Measurements from ENCODE around the gene RLF.

Gene RLF

DNA sequence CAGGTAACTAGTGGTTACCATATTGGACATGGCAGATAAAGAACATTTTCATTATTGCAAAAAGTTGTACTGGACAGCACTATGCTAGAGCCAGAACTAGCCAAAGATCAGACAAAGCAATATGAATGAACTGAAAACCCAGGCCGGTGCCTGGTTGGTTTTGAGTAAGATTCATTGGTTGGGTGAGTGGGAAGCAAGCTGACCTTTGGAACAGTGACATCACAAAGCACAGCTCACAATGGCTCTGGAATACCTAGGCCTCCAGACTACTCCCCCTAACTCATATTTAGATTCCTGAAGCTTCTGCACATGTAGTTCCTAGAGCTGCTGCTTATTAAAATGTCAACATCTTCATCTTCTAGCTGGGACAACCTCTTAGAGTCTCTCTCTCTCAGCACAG is 86.5 kb downstream of the RLF start, which contains the start of gene TMCO2:
Gene TMCO2, plus strand, starts transcription at position 283 of the 400 bp plus-strand sequence. Its CDS starts 57 bp downstream, at position 340.
- Histone ChIP-seq H3K4me2 (ENCODE audit: low read length) (no peak within 1 kb of the TSS), H4K20me1 (ENCODE audit: insufficient read depth, low read length) (no peaks in the 10 kb centered on the region), H3K9me2 (ENCODE audit: low read depth, low read length) (no peaks in the 10 kb centered on the region), H3K9me3 (ENCODE audit: low read length) (no peaks in the 10 kb centered on the region), H3K27ac (ENCODE audit: low read depth, low read length, poor library complexity, severe bottlenecking) (no peak within 1 kb of the TSS), H3K36me3 (ENCODE audit: insufficient read depth, low read length) (no peaks in the 10 kb centered on the region), H3K9ac (ENCODE audit: low read length) (no peak within 1 kb of the TSS), H2AFZ (ENCODE audit: low read length) (no peak within 1 kb of the TSS), H3K27me3 (ENCODE audit: insufficient read depth, low read length) (no peaks in the 10 kb centered on the region), H3K4me1 (ENCODE audit: insufficient read depth, low read length, severe bottlenecking) (no peaks in the 10 kb centered on the region), H3K79me2 (ENCODE audit: insufficient read depth, low read length) (no peaks in the 10 kb centered on the region), H3F3A (ENCODE audit: insufficient read depth, low read length) (no peaks in the 10 kb centered on the region), H3K4me3 (ENCODE audit: low read depth, low read length, poor library complexity, severe bottlenecking) (no peak within 1 kb of the TSS)
- no peak for TF ChIP-seq EZH2 (IDR thresholded peaks at IDR 0.05; ENCODE audit: borderline replicate concordance, low read length)
- TF ChIP-seq, protein P1, sequence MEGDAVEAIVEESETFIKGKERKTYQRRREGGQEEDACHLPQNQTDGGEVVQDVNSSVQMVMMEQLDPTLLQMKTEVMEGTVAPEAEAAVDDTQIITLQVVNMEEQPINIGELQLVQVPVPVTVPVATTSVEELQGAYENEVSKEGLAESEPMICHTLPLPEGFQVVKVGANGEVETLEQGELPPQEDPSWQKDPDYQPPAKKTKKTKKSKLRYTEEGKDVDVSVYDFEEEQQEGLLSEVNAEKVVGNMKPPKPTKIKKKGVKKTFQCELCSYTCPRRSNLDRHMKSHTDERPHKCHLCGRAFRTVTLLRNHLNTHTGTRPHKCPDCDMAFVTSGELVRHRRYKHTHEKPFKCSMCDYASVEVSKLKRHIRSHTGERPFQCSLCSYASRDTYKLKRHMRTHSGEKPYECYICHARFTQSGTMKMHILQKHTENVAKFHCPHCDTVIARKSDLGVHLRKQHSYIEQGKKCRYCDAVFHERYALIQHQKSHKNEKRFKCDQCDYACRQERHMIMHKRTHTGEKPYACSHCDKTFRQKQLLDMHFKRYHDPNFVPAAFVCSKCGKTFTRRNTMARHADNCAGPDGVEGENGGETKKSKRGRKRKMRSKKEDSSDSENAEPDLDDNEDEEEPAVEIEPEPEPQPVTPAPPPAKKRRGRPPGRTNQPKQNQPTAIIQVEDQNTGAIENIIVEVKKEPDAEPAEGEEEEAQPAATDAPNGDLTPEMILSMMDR (IDR thresholded peaks at IDR 0.05; ENCODE audit: low read length) = no peak

DNA sequence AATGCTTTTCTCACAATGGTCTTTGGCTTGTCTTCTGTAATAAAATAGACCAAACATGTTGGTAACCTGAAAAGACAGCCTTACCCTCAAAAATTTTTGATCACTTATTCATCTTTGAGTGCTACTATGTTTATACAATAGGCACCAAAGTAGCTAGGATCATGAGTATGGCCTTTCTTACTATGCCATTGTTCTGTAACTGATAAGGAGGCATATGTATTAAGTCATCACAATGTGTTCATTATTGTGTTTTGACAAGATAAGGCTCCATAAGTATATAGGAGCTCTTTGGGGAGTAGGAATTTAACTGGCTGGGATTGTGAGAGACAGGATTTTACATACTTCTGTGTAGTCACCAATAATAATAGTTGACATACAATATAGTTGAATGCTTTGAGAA is 87.2 kb downstream of the RLF start:
- Histone ChIP-seq H3K9ac (ENCODE audit: low read length) (no peak overlapping the region), H3K4me2 (ENCODE audit: low read length) (no peak overlapping the region), H3K27ac (ENCODE audit: low read depth, low read length, poor library complexity, severe bottlenecking) (no peak overlapping the region), H3F3A (ENCODE audit: insufficient read depth, low read length) (no peaks in the 10 kb centered on the region), H4K20me1 (ENCODE audit: insufficient read depth, low read length) (no peaks in the 10 kb centered on the region), H3K9me3 (ENCODE audit: low read length) (no peaks in the 10 kb centered on the region), H3K9me2 (ENCODE audit: low read depth, low read length) (no peaks in the 10 kb centered on the region), H3K27me3 (ENCODE audit: insufficient read depth, low read length) (no peaks in the 10 kb centered on the region), H3K36me3 (ENCODE audit: insufficient read depth, low read length) (no peaks in the 10 kb centered on the region), H3K79me2 (ENCODE audit: insufficient read depth, low read length) (no peaks in the 10 kb centered on the region), H3K4me3 (ENCODE audit: low read depth, low read length, poor library complexity, severe bottlenecking) (no peak overlapping the region), H2AFZ (ENCODE audit: low read length) (no peak overlapping the region), H3K4me1 (ENCODE audit: insufficient read depth, low read length, severe bottlenecking) (no peaks in the 10 kb centered on the region)
- no peak for TF ChIP-seq EZH2 (IDR thresholded peaks at IDR 0.05; ENCODE audit: borderline replicate concordance, low read length)
- TF ChIP-seq, protein P1 (IDR thresholded peaks at IDR 0.05; ENCODE audit: low read length) = no peak

DNA sequence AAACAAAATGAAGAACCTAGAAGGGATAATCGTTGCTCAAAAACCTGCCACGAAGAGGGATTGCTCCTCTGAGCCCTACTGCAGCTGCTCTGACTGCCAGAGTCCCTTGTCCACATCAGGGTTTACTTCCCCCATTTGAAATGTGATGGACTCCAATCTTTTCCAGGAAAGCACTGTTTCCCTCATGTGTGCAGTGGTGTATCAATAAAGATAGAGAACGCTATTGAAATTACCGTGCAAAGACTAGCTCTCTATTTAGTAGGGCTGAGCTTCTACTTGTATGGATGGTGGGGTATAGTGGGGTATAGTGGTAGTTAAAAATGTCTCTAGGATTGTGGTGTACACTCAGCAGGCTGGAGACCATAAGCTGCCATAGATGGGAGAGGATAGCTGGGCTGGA is 90.3 kb downstream of the RLF start:
- TF ChIP-seq, protein P1 (IDR thresholded peaks at IDR 0.05; ENCODE audit: low read length) = no peak
- TF ChIP-seq EZH2 (IDR thresholded peaks at IDR 0.05; ENCODE audit: borderline replicate concordance, low read length) = no peak
- Histone ChIP-seq H3K9ac (ENCODE audit: low read length) (no peak overlapping the region), H3K4me3 (ENCODE audit: low read depth, low read length, poor library complexity, severe bottlenecking) (no peak overlapping the region), H3K4me2 (ENCODE audit: low read length) (no peak overlapping the region), H3K9me3 (ENCODE audit: low read length) (no peaks in the 10 kb centered on the region), H4K20me1 (ENCODE audit: insufficient read depth, low read length) (no peaks in the 10 kb centered on the region), H3K27me3 (ENCODE audit: insufficient read depth, low read length) (no peaks in the 10 kb centered on the region), H2AFZ (ENCODE audit: low read length) (no peak overlapping the region), H3K79me2 (ENCODE audit: insufficient read depth, low read length) (no peaks in the 10 kb centered on the region), H3K27ac (ENCODE audit: low read depth, low read length, poor library complexity, severe bottlenecking) (no peak overlapping the region), H3K9me2 (ENCODE audit: low read depth, low read length) (no peaks in the 10 kb centered on the region), H3K4me1 (ENCODE audit: insufficient read depth, low read length, severe bottlenecking) (peaks cover 4% of the 10 kb centered on the region), H3F3A (ENCODE audit: insufficient read depth, low read length) (no peaks in the 10 kb centered on the region), H3K36me3 (ENCODE audit: insufficient read depth, low read length) (no peaks in the 10 kb centered on the region)
